ENCODE data around the gene MRPL53. TPM values are rescaled to one million over a fixed set of nuclear protein-coding genes. Genes with fewer than 3 reads are reported as not detected.

Gene MRPL53
- total and polyA plus RNA-seq, 2 of the 13 experiments (the other 11 are each of a cell fraction or from before 2014, with no cell fraction given) = 34.3 to 51.9 TPM

DNA sequence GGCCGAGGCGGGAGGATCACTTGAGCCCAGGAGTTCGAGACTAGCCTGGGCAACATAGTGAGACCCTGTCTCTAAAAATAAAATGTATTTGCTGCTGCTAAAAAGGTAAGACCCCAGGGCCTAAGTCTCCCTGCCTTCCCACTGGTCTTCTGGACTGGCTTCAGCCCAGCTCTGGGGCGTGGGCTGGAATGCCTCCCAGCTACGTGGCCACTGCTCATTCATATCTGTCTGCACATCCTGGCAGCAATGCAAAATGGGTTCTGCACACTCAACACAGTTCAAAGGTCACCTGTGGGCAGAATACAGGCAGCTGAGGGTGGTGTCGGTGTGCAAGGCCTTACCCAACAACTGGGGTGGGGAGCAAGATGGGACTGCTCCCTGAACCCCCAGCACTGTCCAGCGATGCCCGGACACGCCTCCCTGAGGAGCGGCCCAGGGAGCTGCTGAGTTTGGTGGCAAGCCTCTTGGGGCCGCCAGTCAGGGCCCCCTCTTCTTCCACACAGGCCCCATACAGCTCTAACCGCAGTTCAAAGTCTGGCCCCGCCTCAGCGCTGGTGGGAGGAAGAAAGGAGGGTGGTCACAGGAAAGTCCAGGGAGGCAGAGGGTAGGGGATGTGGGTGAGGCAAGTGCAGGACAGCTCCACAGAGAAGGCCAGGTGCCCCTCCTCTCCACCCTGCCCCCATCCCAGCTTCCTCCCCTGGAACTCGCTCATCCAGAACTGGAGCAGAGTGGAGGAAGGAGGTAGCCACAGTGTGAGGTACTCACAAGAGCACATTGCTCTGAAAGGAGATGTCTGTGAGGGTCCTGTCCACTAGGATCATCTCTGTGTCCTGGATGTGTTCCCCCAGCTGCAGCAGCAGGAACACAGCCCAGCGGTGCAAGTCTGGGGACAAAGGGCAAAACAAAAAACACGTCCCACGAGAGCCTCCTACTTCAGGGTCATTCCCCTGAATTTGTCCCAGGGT lies 42.7 kb downstream of the MRPL53 start (continued):
- TF ChIP-seq, protein P1, sequence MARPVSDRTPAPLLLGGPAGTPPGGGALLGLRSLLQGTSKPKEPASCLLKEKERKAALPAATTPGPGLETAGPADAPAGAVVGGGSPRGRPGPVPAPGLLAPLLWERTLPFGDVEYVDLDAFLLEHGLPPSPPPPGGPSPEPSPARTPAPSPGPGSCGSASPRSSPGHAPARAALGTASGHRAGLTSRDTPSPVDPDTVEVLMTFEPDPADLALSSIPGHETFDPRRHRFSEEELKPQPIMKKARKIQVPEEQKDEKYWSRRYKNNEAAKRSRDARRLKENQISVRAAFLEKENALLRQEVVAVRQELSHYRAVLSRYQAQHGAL (CRISPR knock-in tag; IDR thresholded peaks at IDR 0.05; ENCODE audit: not compliant biosample characterization) = no peak
- 0 out of 2 replicates have a peak, but pooled peaks have one; percentile 47 for TF ChIP-seq ZNF160 (CRISPR knock-in tag; IDR thresholded peaks at IDR 0.05)
- TF ChIP-seq ZNF138 (CRISPR knock-in tag; IDR thresholded peaks at IDR 0.05; ENCODE audit: low read depth) = no peak
- peak; percentile 61; the same call in 1 of the 2 replicates for TF ChIP-seq POLR2G (IDR thresholded peaks at IDR 0.05; ENCODE audit: low read depth, low read length)
- no peak for TF ChIP-seq FOSL1 (CRISPR knock-in tag; IDR thresholded peaks at IDR 0.05; ENCODE audit: borderline replicate concordance)
- TF ChIP-seq, protein P2, sequence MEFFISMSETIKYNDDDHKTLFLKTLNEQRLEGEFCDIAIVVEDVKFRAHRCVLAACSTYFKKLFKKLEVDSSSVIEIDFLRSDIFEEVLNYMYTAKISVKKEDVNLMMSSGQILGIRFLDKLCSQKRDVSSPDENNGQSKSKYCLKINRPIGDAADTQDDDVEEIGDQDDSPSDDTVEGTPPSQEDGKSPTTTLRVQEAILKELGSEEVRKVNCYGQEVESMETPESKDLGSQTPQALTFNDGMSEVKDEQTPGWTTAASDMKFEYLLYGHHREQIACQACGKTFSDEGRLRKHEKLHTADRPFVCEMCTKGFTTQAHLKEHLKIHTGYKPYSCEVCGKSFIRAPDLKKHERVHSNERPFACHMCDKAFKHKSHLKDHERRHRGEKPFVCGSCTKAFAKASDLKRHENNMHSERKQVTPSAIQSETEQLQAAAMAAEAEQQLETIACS (CRISPR knock-in tag; IDR thresholded peaks at IDR 0.05) = no peak
- TF ChIP-seq, protein P3, sequence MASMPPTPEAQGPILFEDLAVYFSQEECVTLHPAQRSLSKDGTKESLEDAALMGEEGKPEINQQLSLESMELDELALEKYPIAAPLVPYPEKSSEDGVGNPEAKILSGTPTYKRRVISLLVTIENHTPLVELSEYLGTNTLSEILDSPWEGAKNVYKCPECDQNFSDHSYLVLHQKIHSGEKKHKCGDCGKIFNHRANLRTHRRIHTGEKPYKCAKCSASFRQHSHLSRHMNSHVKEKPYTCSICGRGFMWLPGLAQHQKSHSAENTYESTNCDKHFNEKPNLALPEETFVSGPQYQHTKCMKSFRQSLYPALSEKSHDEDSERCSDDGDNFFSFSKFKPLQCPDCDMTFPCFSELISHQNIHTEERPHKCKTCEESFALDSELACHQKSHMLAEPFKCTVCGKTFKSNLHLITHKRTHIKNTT (CRISPR knock-in tag; IDR thresholded peaks at IDR 0.05) = no peak
- 0 out of 2 replicates have a peak, but pooled peaks have one; percentile 11 for TF ChIP-seq RFX3 (CRISPR knock-in tag; IDR thresholded peaks at IDR 0.05)
- TF ChIP-seq, protein P4, sequence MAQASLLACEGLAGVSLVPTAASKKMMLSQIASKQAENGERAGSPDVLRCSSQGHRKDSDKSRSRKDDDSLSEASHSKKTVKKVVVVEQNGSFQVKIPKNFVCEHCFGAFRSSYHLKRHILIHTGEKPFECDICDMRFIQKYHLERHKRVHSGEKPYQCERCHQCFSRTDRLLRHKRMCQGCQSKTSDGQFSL (CRISPR knock-in tag; IDR thresholded peaks at IDR 0.05) = no peak
- no peak for TF ChIP-seq NONO (IDR thresholded peaks at IDR 0.05)
- TF ChIP-seq NONO (CRISPR knock-in tag; conservative IDR thresholded peaks at IDR 0.05) = peak; percentile 98
- TF ChIP-seq ZNF33B (CRISPR knock-in tag; IDR thresholded peaks at IDR 0.05) = peak; percentile 55; the same call in 1 of the 2 replicates
- peak; percentile 85 for TF ChIP-seq PHF5A (CRISPR knock-in tag; IDR thresholded peaks at IDR 0.05; ENCODE audit: low read depth, unreplicated experiment)
- TF ChIP-seq ZNF484 (CRISPR knock-in tag; IDR thresholded peaks at IDR 0.05; ENCODE audit: borderline replicate concordance, low read depth) = no peak
- TF ChIP-seq, protein P5, sequence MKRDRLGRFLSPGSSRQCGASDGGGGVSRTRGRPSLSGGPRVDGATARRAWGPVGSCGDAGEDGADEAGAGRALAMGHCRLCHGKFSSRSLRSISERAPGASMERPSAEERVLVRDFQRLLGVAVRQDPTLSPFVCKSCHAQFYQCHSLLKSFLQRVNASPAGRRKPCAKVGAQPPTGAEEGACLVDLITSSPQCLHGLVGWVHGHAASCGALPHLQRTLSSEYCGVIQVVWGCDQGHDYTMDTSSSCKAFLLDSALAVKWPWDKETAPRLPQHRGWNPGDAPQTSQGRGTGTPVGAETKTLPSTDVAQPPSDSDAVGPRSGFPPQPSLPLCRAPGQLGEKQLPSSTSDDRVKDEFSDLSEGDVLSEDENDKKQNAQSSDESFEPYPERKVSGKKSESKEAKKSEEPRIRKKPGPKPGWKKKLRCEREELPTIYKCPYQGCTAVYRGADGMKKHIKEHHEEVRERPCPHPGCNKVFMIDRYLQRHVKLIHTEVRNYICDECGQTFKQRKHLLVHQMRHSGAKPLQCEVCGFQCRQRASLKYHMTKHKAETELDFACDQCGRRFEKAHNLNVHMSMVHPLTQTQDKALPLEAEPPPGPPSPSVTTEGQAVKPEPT (CRISPR knock-in tag; IDR thresholded peaks at IDR 0.05; ENCODE audit: low read depth) = peak; percentile 79; the same call in 1 of the 2 replicates
- TF ChIP-seq, protein P6, sequence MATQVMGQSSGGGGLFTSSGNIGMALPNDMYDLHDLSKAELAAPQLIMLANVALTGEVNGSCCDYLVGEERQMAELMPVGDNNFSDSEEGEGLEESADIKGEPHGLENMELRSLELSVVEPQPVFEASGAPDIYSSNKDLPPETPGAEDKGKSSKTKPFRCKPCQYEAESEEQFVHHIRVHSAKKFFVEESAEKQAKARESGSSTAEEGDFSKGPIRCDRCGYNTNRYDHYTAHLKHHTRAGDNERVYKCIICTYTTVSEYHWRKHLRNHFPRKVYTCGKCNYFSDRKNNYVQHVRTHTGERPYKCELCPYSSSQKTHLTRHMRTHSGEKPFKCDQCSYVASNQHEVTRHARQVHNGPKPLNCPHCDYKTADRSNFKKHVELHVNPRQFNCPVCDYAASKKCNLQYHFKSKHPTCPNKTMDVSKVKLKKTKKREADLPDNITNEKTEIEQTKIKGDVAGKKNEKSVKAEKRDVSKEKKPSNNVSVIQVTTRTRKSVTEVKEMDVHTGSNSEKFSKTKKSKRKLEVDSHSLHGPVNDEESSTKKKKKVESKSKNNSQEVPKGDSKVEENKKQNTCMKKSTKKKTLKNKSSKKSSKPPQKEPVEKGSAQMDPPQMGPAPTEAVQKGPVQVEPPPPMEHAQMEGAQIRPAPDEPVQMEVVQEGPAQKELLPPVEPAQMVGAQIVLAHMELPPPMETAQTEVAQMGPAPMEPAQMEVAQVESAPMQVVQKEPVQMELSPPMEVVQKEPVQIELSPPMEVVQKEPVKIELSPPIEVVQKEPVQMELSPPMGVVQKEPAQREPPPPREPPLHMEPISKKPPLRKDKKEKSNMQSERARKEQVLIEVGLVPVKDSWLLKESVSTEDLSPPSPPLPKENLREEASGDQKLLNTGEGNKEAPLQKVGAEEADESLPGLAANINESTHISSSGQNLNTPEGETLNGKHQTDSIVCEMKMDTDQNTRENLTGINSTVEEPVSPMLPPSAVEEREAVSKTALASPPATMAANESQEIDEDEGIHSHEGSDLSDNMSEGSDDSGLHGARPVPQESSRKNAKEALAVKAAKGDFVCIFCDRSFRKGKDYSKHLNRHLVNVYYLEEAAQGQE (IDR thresholded peaks at IDR 0.05; ENCODE audit: borderline replicate concordance in 1 of 2, low read depth in 1 of 2, low read length in 2 of 2) = peak in 1 of 2 experiments; percentile 66; a peak in 2 of 4 replicates
- TF ChIP-seq IKZF1 (IDR thresholded peaks at IDR 0.05) = no peak

Data from HepG2 (cell line).